HG03354 (cell line): ENCODE results near the gene TNFRSF1A.

Source experiments
- ATAC-seq: cut with Tn5 transposase; IDR thresholded peaks from one replicate; pipeline ENCODE4 v1.9.1; 2021; ENCODE audit warnings: mild to moderate bottlenecking; ENCODE audit not compliant: unreplicated experiment, poor library complexity, severe bottlenecking

TNFRSF1A gene

GRCh38 chr12:6341417-6342139 lies at the start of gene TNFRSF1A:
TNFRSF1A (minus strand) TSS chr12:6342076; CDS start chr12:6341814, 262 bp downstream.
- ATAC-seq: no peak

GRCh38 chr12:6391013-6391412 lies 49.1 kb upstream of the TNFRSF1A start:
- no peak for ATAC-seq

DNA sequence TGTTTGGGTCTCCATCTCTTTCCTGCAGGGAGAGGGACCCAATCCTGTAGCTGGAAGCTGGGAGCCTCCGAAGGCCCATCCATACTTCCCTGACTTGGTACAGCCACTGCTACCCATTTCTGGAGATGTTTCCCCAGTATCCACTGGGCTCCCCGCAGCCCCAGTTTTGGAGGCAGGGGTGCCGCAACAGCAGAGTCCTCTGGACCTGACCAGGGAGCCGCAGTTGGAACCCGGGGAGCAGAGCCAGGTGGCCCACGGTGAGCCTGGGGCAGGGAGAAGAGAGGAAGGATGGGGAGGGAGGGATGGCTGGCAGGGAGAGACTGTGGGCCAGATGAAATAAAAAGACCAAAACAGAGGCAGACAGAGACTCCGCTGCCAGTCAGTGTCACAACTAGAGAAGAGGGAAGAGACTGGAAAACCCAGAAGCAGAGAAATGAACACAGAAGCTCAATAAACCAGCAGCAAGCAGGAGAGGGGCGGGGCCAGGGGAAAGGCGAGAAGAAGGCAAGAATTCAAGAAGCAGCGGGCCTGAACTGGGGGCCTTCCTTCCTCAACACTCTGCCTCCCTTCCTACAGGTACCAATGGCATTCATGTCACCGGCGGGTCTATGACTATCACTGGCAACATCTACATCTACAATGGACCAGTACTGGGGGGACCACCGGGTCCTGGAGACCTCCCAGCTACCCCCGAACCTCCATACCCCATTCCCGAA lies 48.4 kb upstream of the TNFRSF1A start:
- ATAC-seq: no peak

DNA sequence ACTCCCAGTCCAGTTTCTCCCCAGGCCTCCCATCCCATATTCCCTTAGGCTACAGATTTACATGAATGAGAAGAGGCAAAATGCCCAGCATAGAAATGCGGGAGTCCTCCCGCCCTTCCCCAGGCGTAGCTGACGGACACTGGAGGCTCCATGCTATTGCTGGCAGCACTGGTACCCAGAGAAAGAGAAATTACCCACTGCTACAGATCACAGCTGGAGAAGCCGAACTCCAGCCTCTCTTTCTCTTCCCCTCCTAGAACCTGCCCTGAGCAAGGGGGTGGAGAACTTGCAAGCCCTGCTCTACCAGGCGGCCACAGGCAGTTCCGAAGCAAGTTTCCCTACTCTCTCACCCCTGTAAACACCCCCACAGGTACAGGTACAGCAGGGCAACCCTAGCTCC lies 45.7 kb upstream of the TNFRSF1A start:
- ATAC-seq: no peak

DNA sequence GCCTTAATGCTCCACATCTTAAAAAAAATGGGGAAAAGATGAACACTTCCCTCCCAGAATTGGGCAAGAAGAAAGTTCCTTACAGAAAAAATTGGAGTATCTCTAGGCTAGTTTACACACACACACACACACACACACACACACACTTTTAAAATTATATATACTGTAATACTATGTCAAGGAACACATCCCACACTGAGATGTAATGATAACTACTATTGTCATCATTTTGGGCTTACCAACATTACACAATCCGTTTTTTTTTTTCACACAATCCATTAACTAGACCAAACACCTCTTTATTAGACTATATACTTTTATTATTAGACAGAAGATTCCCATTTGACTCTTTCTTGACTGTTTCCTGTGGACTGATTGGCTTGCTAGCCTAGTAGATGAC lies 44.6 kb upstream of the TNFRSF1A start:
- no peak for ATAC-seq

DNA sequence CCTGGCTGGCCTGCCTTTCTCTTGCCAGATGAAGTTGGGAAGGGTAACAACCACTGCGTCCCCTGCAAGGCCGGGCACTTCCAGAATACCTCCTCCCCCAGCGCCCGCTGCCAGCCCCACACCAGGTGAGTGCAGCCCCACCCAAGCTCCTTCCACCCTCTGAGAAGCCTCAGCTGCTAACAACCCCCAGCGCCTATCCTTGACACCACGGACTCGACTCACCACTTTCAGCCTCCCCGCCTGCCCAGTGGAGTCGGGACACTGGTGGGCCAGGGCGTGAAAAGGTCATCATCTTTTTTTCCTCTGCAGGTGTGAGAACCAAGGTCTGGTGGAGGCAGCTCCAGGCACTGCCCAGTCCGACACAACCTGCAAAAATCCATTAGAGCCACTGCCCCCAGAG lies 44.2 kb upstream of the TNFRSF1A start:
- ATAC-seq: no peak

GRCh38 chr12:6384499-6385436 lies 42.9 kb upstream of the TNFRSF1A start:
- no peak for ATAC-seq

- no peak for ATAC-seq
Observed at GRCh38 chr12:6383572-6384498, 42.0 kb upstream of the TNFRSF1A start, which contains the start of gene LTBR. LTBR (plus strand) TSS chr12:6384162; CDS start chr12:6384359, 197 bp downstream.

- no peak for ATAC-seq
Observed at GRCh38 chr12:6382982-6383381, 41.1 kb upstream of the TNFRSF1A start.

GRCh38 chr12:6382371-6382770 lies 40.5 kb upstream of the TNFRSF1A start:
- no peak for ATAC-seq

DNA sequence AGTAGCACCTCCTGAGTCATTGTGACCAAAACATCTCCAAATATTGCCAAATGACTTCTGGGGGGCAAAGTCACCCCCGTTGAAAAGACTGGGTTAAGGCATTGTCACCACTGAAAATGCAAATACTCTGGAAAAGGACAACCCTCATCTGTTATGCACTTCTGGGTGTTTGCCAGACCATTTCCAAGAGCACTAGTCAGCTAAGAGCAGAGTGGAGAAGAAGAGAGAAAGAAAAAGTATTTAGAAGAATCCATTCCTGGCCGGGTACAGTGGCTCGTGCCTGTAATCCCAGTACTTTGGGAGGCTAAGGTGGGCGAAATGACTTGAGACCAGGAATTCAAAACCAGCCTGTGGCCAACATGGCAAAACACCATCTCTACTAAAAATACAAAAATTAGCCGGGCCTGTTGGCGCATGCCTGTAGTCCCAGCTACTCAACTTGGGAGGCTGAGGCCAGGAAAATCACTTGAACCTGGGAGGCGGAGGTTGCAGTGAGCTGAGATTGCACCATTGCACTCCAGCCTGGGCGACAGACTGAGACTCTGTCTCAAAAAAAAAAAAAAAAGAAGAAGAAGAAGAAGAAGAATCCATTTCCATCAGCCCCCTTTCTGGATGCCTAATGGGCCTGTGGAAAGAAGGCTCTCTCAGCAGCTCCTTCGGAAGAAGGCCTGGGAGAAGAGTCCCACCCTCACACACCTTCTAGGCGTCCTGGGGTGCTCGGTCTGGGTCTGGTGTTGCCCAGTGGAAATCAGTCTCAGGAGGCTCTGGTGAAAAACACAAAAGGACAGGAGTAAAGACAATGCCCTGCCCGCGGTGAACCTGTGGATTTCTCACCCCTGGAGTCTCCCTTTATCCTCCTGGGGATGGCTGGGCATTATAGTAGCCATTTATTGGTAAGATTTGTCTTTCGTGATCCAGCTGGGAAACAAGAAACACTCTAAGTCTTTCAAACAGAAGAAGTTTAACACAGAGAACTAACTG lies 38.6 kb upstream of the TNFRSF1A start:
- no peak for ATAC-seq

- ATAC-seq: no peak
Observed at GRCh38 chr12:6378709-6379472, 37.0 kb upstream of the TNFRSF1A start.

DNA sequence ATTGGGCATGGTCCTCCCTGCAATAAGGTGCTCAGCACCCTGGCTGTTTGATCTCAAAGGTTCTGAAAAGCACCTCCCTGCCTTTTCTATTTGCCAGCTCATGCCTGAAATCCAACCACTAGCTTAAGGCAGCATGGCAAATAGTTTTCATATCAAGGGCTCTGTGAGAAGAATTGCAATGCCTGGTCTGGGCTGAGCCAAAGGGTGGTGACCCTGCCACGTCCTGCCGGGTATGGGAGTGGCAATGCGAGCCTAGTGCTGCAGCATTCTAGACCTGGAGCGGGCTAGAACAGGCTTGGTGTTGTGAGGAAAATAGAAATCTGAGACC lies 35.8 kb upstream of the TNFRSF1A start:
- ATAC-seq: no peak

GRCh38 chr12:6376870-6377666 lies 35.2 kb upstream of the TNFRSF1A start:
- no peak for ATAC-seq

DNA sequence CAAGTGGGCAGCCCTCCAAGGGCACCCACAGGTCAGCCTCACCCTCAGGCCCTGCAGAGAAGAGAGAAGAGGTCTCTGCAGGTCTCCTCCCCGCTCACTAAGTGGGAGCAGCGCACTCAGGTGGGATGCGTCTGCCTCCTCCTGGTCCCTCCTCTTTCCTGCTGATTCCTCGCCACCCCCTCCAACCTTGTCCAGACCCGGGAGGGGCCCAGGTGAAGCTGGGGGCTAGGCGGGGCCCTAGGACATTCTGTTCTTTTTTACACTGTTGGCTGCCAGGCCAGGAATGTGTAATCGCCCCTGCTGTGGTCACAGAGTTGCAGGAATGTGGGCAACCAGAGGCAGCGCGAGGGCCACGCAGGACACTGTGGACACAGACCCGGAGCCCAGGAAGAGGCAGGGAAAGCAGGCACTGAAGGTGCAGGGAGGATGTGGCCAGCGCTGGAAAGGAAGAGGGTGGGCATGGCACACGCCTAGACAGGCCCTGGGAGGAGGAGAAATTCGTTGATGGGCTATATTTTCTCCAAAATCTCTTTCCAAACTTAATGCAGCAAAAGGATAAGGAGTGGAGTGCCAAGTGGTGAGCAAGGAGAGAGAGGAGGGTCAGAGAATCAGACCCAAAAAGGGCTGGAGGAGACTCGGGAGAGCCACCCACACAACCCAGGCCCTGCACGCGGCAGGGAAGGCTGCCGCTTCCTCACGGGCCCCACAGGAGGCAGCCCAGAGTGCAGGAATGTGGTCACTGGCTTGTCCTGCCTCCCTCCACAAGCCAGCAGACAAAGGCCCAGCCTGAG lies 34.4 kb upstream of the TNFRSF1A start:
- ATAC-seq: no peak
